Mucosa of rectum (tissue), 2 donors: Measurements from ENCODE around the gene EPM2A.
"Not testable (repeated sequence)": the region's sequence is repeated elsewhere in the genome, so short reads cannot be mapped to it uniquely, and the experiment has no call there.

ENCODE experiments used
- H3K27ac ChIP-seq, 2 donors: one replicate each; pipeline ENCODE4 v1.7.0; 2013; ENCODE audit warnings: inconsistent platforms in 2 of 2, low read depth in 2 of 2, low read length in 2 of 2
- H3K27me3 ChIP-seq, 2 donors: one replicate each; pipeline ENCODE4 v1.7.0; 2013; ENCODE audit warnings: low read length in 2 of 2; ENCODE audit not compliant: control insufficient read depth in 2 of 2, insufficient read depth in 2 of 2
- H3K36me3 ChIP-seq, 2 donors: one replicate each; pipeline ENCODE4 v1.7.0; 2013; ENCODE audit warnings: low read length in 2 of 2; ENCODE audit not compliant: control insufficient read depth in 2 of 2, insufficient read depth in 2 of 2
- H3K4me1 ChIP-seq, 2 donors: one replicate each; pipeline ENCODE4 v1.7.0; 2013; ENCODE audit warnings: low read length in 2 of 2, mild to moderate bottlenecking in 1 of 2; ENCODE audit not compliant: control insufficient read depth in 2 of 2, insufficient read depth in 2 of 2
- H3K4me3 ChIP-seq, 2 donors: one replicate each; pipeline ENCODE4 v1.7.0; 2013; ENCODE audit warnings: low read length in 2 of 2
- H3K9ac ChIP-seq, 2 donors: one replicate each; pipeline ENCODE4 v1.7.0; 2013; ENCODE audit warnings: low read length in 2 of 2, low read depth in 1 of 2, mild to moderate bottlenecking in 1 of 2
- H3K9me3 ChIP-seq, 2 donors: one replicate each; pipeline ENCODE4 v1.7.0; 2013; ENCODE audit warnings: low read length in 2 of 2; ENCODE audit not compliant: control insufficient read depth in 2 of 2
- donor health status: healthy.
- donor health status: Normal muscosa, but diverticular disease.

Gene EPM2A

GRCh38 chr6:145715426-145715825, 19.9 kb downstream of the EPM2A start:
- Histone ChIP-seq H3K4me1 (no peaks in the 10 kb centered on the region), H3K4me3 (no peak overlapping the region), H3K27me3 (no peaks in the 10 kb centered on the region)

GRCh38 chr6:145714731-145715130, 20.6 kb downstream of the EPM2A start:
- no peaks in the 10 kb centered on the region for H3K36me3 ChIP-seq

More at GRCh38 chr6:145715426-145715825, 19.9 kb downstream of the EPM2A start:
- Histone ChIP-seq H3K9me3 (no peaks in the 10 kb centered on the region), H3K27ac (no peak overlapping the region), H3K9ac (no peak overlapping the region), H3K36me3 (no peaks in the 10 kb centered on the region)

GRCh38 chr6:145713773-145714172, 21.5 kb downstream of the EPM2A start:
- Histone ChIP-seq H3K4me1 (no peaks in the 10 kb centered on the region), H3K9me3 (no peaks in the 10 kb centered on the region), H3K27ac (no peak overlapping the region), H3K36me3 (no peaks in the 10 kb centered on the region), H3K9ac (no peak overlapping the region), H3K27me3 (no peaks in the 10 kb centered on the region), H3K4me3 (no peak overlapping the region)

More at GRCh38 chr6:145714731-145715130, 20.6 kb downstream of the EPM2A start:
- Histone ChIP-seq H3K27me3 (no peaks in the 10 kb centered on the region), H3K4me1 (no peaks in the 10 kb centered on the region), H3K4me3 (no peak overlapping the region), H3K9me3 (no peaks in the 10 kb centered on the region), H3K27ac (no peak overlapping the region), H3K9ac (no peak overlapping the region)

GRCh38 chr6:145711372-145711771, 23.9 kb downstream of the EPM2A start:
- no peak overlapping the region for H3K27ac ChIP-seq
- no peaks in the 10 kb centered on the region for H3K27me3 ChIP-seq
- no peaks in the 10 kb centered on the region for H3K9me3 ChIP-seq
- no peaks in the 10 kb centered on the region for H3K36me3 ChIP-seq
- H3K4me1 ChIP-seq = no peaks in the 10 kb centered on the region
- H3K4me3 ChIP-seq = no peak overlapping the region
- H3K9ac ChIP-seq = no peak overlapping the region

GRCh38 chr6:145707397-145707796, 27.9 kb downstream of the EPM2A start:
- H3K36me3 ChIP-seq = no peaks in the 10 kb centered on the region
- H3K27me3 ChIP-seq = no peaks in the 10 kb centered on the region
- no peak overlapping the region for H3K4me3 ChIP-seq
- no peaks in the 10 kb centered on the region for H3K9me3 ChIP-seq
- H3K4me1 ChIP-seq = no peaks in the 10 kb centered on the region
- no peak overlapping the region for H3K27ac ChIP-seq
- no peak overlapping the region for H3K9ac ChIP-seq

GRCh38 chr6:145705561-145705960, 29.8 kb downstream of the EPM2A start:
- Histone ChIP-seq H3K4me1 (no peaks in the 10 kb centered on the region), H3K9me3 (no peaks in the 10 kb centered on the region), H3K36me3 (no peaks in the 10 kb centered on the region), H3K27me3 (no peaks in the 10 kb centered on the region), H3K9ac (no peak overlapping the region), H3K27ac (no peak overlapping the region), H3K4me3 (no peak overlapping the region)

- no peaks in the 10 kb centered on the region for H3K36me3 ChIP-seq
- H3K9me3 ChIP-seq = no peaks in the 10 kb centered on the region
- no peaks in the 10 kb centered on the region for H3K27me3 ChIP-seq
- no peak overlapping the region for H3K27ac ChIP-seq
- H3K9ac ChIP-seq = no peak overlapping the region
- H3K4me1 ChIP-seq = no peaks in the 10 kb centered on the region
- H3K4me3 ChIP-seq = no peak overlapping the region
Measured at GRCh38 chr6:145704143-145704781, 31.1 kb downstream of the EPM2A start.

- H3K36me3 ChIP-seq = no peaks in the 10 kb centered on the region
- no peaks in the 10 kb centered on the region for H3K4me1 ChIP-seq
- no peaks in the 10 kb centered on the region for H3K27me3 ChIP-seq
- H3K27ac ChIP-seq = no peak overlapping the region
- H3K9ac ChIP-seq = no peak overlapping the region
- no peak overlapping the region for H3K4me3 ChIP-seq
- H3K9me3 ChIP-seq = no peaks in the 10 kb centered on the region
Measured at GRCh38 chr6:145699462-145699861, 35.9 kb downstream of the EPM2A start.

- not testable (repeated sequence) for H3K27ac ChIP-seq, H3K9ac ChIP-seq, H3K4me1 ChIP-seq
Measured at GRCh38 chr6:145697401-145697800, 37.9 kb downstream of the EPM2A start.

GRCh38 chr6:145694083-145694737, 41.1 kb downstream of the EPM2A start:
- Histone ChIP-seq H3K4me1 (no peaks in the 10 kb centered on the region), H3K27me3 (no peaks in the 10 kb centered on the region), H3K36me3 (no peaks in the 10 kb centered on the region), H3K27ac (no peak overlapping the region), H3K4me3 (no peak overlapping the region), H3K9me3 (no peaks in the 10 kb centered on the region), H3K9ac (no peak overlapping the region)

More at GRCh38 chr6:145697401-145697800, 37.9 kb downstream of the EPM2A start:
- not testable (repeated sequence) for H3K4me3 ChIP-seq, H3K9me3 ChIP-seq, H3K27me3 ChIP-seq, H3K36me3 ChIP-seq
